RWPE2 (cell line): Measurements from ENCODE around the gene PRPF38A.

Experiments used
- ATAC-seq: fragments of 200-7000 bp; cut with Tn5 transposase; 3 replicates; pipeline ENCODE4 v1.9.1; 2021; ENCODE audit warnings: low read depth
- DNase-seq: peaks from one replicate; pipeline ENCODE4 v3.0.0-alpha.2; 2020; ENCODE audit warnings: low spot score
- H3K27ac ChIP-seq: fragments of 450-650 bp; 2 replicates; pipeline ENCODE4 v1.5.1; 2017; ENCODE audit warnings: mild to moderate bottlenecking; ENCODE audit not compliant: poor library complexity, severe bottlenecking
- H3K27me3 ChIP-seq: fragments of 250-450 bp; sonication (Bioruptor Pico); 2 replicates; pipeline ENCODE4 v1.5.1; 2021; ENCODE audit warnings: mild to moderate bottlenecking, moderate library complexity; ENCODE audit not compliant: insufficient read depth, poor library complexity, severe bottlenecking
- H3K36me3 ChIP-seq: fragments of 250-450 bp; sonication (Bioruptor Pico); 2 replicates; pipeline ENCODE4 v1.5.1; 2020; ENCODE audit warnings: low read depth, mild to moderate bottlenecking, moderate library complexity
- H3K4me1 ChIP-seq: fragments of 250-450 bp; sonication (Bioruptor Pico); 2 replicates; pipeline ENCODE4 v1.5.1; 2021; ENCODE audit warnings: mild to moderate bottlenecking, moderate library complexity; ENCODE audit not compliant: insufficient read depth, poor library complexity, severe bottlenecking
- H3K4me3 ChIP-seq: fragments of 250-450 bp; sonication (Bioruptor Pico); 2 replicates; pipeline ENCODE4 v1.5.1; 2021; ENCODE audit warnings: mild to moderate bottlenecking, moderate library complexity; ENCODE audit not compliant: severe bottlenecking
- H3K9me3 ChIP-seq: fragments of 250-450 bp; sonication (Bioruptor Pico); 2 replicates; pipeline ENCODE4 v1.5.1; 2021; ENCODE audit warnings: mild to moderate bottlenecking, moderate library complexity; ENCODE audit not compliant: severe bottlenecking
- TF ChIP-seq, protein P1 (sequence below): fragments of 450-650 bp; IDR thresholded peaks from one replicate; pipeline ENCODE4 v1.5.1; 2017; ENCODE audit warnings: mild to moderate bottlenecking, moderate library complexity; ENCODE audit not compliant: poor library complexity, severe bottlenecking

Gene PRPF38A

DNA sequence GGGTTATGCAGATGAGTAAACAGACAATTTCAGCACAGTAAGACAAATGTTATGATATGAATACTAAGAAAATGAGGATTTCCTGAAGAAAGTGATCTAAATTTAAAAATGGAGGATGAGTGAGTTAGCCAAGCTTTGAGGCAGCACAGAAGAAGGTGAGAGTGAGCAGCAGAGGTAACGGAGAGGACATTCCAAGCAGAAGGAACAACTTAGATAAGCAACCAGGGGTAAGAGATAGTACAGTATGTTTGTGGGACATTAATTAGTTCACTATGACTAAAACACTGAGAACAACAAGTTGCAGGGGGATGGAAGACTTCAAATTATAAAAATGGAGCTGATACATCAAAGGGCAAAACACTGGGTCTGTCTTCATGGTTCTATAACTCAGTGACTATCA, 22.8 kb downstream of the PRPF38A start:
- Histone ChIP-seq H3K4me3 (no peak overlapping the region), H3K27ac (no peak overlapping the region), H3K9me3 (no peaks in the 10 kb centered on the region), H3K36me3 (peaks cover 55% of the 10 kb centered on the region), H3K27me3 (no peaks in the 10 kb centered on the region), H3K4me1 (no peaks in the 10 kb centered on the region)
- TF ChIP-seq, protein P1, sequence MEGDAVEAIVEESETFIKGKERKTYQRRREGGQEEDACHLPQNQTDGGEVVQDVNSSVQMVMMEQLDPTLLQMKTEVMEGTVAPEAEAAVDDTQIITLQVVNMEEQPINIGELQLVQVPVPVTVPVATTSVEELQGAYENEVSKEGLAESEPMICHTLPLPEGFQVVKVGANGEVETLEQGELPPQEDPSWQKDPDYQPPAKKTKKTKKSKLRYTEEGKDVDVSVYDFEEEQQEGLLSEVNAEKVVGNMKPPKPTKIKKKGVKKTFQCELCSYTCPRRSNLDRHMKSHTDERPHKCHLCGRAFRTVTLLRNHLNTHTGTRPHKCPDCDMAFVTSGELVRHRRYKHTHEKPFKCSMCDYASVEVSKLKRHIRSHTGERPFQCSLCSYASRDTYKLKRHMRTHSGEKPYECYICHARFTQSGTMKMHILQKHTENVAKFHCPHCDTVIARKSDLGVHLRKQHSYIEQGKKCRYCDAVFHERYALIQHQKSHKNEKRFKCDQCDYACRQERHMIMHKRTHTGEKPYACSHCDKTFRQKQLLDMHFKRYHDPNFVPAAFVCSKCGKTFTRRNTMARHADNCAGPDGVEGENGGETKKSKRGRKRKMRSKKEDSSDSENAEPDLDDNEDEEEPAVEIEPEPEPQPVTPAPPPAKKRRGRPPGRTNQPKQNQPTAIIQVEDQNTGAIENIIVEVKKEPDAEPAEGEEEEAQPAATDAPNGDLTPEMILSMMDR: no peak
- ATAC-seq (no peak), DNase-seq (no peak)

DNA sequence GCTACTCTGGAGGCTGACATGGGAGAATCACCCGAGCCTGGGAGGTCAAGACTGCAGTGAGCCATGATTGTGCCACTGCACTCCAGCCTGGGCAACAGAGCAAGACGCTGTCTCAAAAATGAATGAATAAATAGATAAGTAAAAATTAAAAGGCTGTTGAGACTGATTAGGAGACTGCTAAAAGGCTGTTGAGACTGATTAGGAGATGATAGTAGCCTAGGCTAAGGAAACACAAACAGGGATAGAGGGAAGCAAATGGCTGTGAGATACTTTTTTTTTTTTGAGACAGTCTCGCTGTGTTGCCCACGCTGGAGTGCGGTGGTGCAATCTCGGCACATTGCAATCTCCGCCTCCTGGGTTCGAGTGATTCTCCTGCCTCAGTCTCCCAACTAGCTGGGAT, 28.4 kb downstream of the PRPF38A start:
- Histone ChIP-seq H3K4me1 (no peaks in the 10 kb centered on the region), H3K36me3 (peaks cover 65% of the 10 kb centered on the region), H3K4me3 (no peak overlapping the region), H3K9me3 (no peaks in the 10 kb centered on the region), H3K27me3 (no peaks in the 10 kb centered on the region), H3K27ac (no peak overlapping the region)
- ATAC-seq (no peak), DNase-seq (no peak)
- TF ChIP-seq, protein P1: no peak

DNA sequence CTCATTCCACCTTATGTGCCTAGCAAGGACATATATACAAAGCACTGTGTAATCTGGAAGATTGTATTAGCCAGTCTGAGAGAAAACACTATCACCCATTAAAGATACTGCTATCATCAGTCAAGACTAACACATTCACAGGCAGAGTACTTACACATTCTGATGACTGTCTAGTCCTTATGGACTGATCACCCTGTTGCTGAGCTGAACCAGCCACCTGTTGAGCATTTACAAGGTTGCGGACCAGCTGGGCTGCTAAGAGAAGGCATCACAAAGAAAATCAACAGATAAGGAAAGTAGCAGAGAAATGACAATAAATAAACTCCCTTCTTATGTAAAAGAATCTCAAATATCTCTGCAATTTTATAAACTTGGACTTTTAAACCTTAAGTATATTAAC, 30.8 kb downstream of the PRPF38A start:
- Histone ChIP-seq H3K27ac (no peak overlapping the region), H3K36me3 (peaks cover 67% of the 10 kb centered on the region), H3K27me3 (no peaks in the 10 kb centered on the region), H3K9me3 (no peaks in the 10 kb centered on the region), H3K4me3 (no peak overlapping the region), H3K4me1 (no peaks in the 10 kb centered on the region)
- DNase-seq (no peak), ATAC-seq (no peak)
- TF ChIP-seq, protein P1: no peak

DNA sequence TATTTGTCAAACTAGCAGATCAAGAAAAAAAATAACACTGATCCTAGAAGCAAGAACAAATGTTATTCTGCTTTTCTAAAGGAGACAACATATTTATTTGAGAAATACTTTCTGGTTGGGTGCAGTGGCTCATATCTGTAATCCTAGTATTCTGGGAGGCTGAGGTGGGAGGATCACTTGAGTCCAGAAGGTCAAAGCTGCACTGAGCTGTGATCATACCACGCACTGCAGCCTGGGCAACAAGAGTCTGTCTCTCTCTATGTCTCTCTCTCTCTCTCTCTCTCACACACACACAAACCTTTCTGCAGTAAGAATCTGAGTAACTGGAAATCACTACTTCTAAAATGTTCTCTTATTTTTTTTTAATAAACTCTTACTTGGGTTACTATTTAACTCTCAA, 31.2 kb downstream of the PRPF38A start:
- no peak for ATAC-seq
- TF ChIP-seq, protein P1: no peak
- Histone ChIP-seq H3K4me3 (no peak overlapping the region), H3K27ac (no peak overlapping the region), H3K4me1 (no peaks in the 10 kb centered on the region), H3K9me3 (no peaks in the 10 kb centered on the region), H3K27me3 (no peaks in the 10 kb centered on the region), H3K36me3 (peaks cover 66% of the 10 kb centered on the region)
- no peak for DNase-seq

DNA sequence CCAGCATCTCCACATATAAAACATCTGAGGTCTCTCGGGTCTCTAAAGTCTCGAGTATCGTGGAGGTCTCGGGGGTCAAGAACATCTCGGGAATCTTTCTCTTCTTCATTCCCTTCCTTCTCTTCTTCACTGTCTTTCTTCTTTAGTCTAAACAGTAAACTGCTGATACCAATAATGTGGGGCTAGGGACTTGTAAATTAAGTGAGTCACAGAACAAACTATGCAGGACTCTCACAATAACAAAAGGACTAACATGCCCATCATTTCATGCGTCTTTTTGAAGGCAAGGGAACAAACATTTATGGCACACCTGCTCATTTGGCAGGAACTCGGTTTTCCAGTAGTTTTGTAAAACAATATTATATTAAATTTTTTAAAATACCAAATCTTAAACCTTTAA, 32.4 kb downstream of the PRPF38A start:
- no peaks in the 10 kb centered on the region for H3K27me3 ChIP-seq
- no peaks in the 10 kb centered on the region for H3K9me3 ChIP-seq
- no peak overlapping the region for H3K4me3 ChIP-seq
- DNase-seq (no peak), ATAC-seq (no peak)
- H3K4me1 ChIP-seq: no peaks in the 10 kb centered on the region
- H3K27ac ChIP-seq: no peak overlapping the region
- peaks cover 59% of the 10 kb centered on the region for H3K36me3 ChIP-seq
- TF ChIP-seq, protein P1: no peak
